Adrenal gland (tissue), 12 donors: Measurements from ENCODE around the gene KAT6B. TPM values are rescaled to one million over a fixed set of nuclear protein-coding genes. Genes with fewer than 3 reads are reported as not detected.

Experiments
- DNase-seq, 7 donors: peaks; one replicate each; pipeline ENCODE4 v3.0.0-alpha.2; 2019 to 2020
- H3K27ac ChIP-seq, 5 donors: fragments of 200-600 bp; sonication (generic) in 4 of 5; 1 replicate in 3 of 5; 2 replicates in 2 of 5; pipeline versions ENCODE4 v1.5.1 to v1.8.0; 2016 to 2020; ENCODE audit warnings: mild to moderate bottlenecking in 1 of 5
- H3K27me3 ChIP-seq: fragments of 200-600 bp; 2 replicates; pipeline ENCODE4 v1.8.0; 2021
- H3K36me3 ChIP-seq, 2 donors: fragments of 200-600 bp; replicated peaks in 1 of 2; 1 replicate in 1 of 2; 2 replicates in 1 of 2; pipeline versions ENCODE4 v1.5.1 to v1.8.0; 2018 to 2022
- H3K4me1 ChIP-seq, 2 donors: fragments of 200-600 bp; replicated peaks in 1 of 2; 1 replicate in 1 of 2; 2 replicates in 1 of 2; pipeline versions ENCODE4 v1.5.1 to v1.8.0; 2018 to 2021
- H3K4me3 ChIP-seq, 4 donors: fragments of 200-600 bp; sonication (generic) in 3 of 4; one replicate each; pipeline ENCODE4 v1.5.1; 2016 to 2018
- H3K9me3 ChIP-seq, 3 donors: fragments of 200-600 bp; sonication (generic) in 1 of 3; replicated peaks in 1 of 3; 1 replicate in 2 of 3; 2 replicates in 1 of 3; pipeline versions ENCODE4 v1.5.1 to v1.8.0; 2016 to 2021
- POLR2A ChIP-seq, 2 donors: fragments of 450-650 bp; IDR thresholded peaks; one replicate each; pipeline ENCODE4 v1.6.1; 2017; ENCODE audit warnings: antibody characterized with exemption in 2 of 2, mild to moderate bottlenecking in 2 of 2, moderate library complexity in 1 of 2
- WGBS, 4 donors: extraction: QIAGEN DNeasy Blood & Tissue Kit in 2 of 4; methylation state at CpG; one replicate each; pipeline versions ENCODE4 v1.1.5 to v1.1.7; 2013 to 2017; 5-methylcytosine and 5-hydroxymethylcytosine counted together
- intact Hi-C, 2 donors: fragments of 100-400 bp; cut with DNase I; formaldehyde crosslinking; loops; one replicate each; pipeline versions ENCODE4 v1.14.1 to v1.15.0; 2022 to 2023
- polyA plus RNA-seq, 3 donors: library from polyadenylated mRNA; stranded (reverse); fragments of 200-250 nt in 2 of 3; fragments of 350-450 nt in 1 of 3; fragmentation: Illumina TruSeq in 1 of 3; extraction: RNeasy Lipid Tissue Mini Kit (QIAGEN cat#74804) in 1 of 3; gene quantifications; one replicate each; pipeline ENCODE4 v1.2.3, GENCODE V29; 2013 to 2014
- total RNA-seq, 9 donors: library from RNA; depleted of rRNA in 4 of 9; stranded (reverse); fragments of >200 nt in 4 of 9; fragments of 120-200 nt in 1 of 9; fragmentation: NEBNext Ultra II Directional in 1 of 9; extraction: Animal tissue kit (Norgen Biotek cat#: 25700) in 1 of 9; gene quantifications; one replicate each; pipeline versions ENCODE4 v1.1.0 to v1.2.4, GENCODE V29; 2013 to 2023
- TF ChIP-seq, protein P1 (sequence below), 6 experiments: fragments of 450-650 bp in 4 of 6; fragments of 200-600 bp in 2 of 6; sonication (generic) in 1 of 6; IDR thresholded peaks; 1 replicate in 5 of 6; 2 replicates in 1 of 6; pipeline versions ENCODE4 v1.5.1 to v1.8.0; 2016 to 2021; ENCODE audit warnings: antibody characterized with exemption in 6 of 6, mild to moderate bottlenecking in 2 of 6, moderate library complexity in 1 of 6
- donor health status: healthy with polysubstance abuse.
- donor health status: Bipolar disorder and iron deficiency.
- donor health status: DM: yes; HTN: yes; CAD: no.
- donor health status: DM: no; HTN: no; CAD: no.
- donor health status: DM: no; HTN: no; CAD: no.
- donor health status: DM: yes; HTN: yes; CAD: no.

KAT6B gene
- total and polyA plus RNA-seq, 12 donors: 6.0 to 50.2 (median 25.8) TPM

DNA sequence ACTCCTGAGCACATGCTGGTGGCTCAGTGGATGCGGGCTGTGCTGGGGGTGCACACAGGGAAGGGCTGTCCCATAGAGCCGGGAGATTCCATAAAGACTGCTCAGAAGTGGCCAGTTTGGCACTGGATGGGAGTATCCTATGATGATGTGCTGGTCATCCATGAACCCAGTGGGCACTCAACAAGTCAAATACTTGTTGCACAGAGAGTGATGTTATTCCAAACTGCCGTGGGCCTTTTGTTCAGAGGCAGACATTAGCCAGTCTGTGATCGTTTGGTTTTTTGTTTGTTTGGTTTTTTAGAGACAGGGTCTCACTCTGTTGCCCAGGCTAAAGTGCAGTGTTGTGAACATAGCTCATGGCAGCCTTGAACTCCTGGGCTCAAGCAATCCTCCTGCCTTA is 254.2 kb downstream of the KAT6B start:
- Histone ChIP-seq H3K9me3 (no peaks in the 10 kb centered on the region), H3K27me3 (no peaks in the 10 kb centered on the region), H3K4me1 (no peaks in the 10 kb centered on the region), H3K36me3 (no peaks in the 10 kb centered on the region), H3K4me3 (no peak overlapping the region), H3K27ac (no peak overlapping the region)
- 89 to 100% (median 94%) methylated on average over 2 to 4 of the region's 4 CpGs for whole genome bisulfite sequencing, 4 donors
- intact Hi-C loops: no loop called here
- no peak for DNase-seq
- no peak for TF ChIP-seq POLR2A (IDR thresholded peaks at IDR 0.05)
- TF ChIP-seq, protein P1, sequence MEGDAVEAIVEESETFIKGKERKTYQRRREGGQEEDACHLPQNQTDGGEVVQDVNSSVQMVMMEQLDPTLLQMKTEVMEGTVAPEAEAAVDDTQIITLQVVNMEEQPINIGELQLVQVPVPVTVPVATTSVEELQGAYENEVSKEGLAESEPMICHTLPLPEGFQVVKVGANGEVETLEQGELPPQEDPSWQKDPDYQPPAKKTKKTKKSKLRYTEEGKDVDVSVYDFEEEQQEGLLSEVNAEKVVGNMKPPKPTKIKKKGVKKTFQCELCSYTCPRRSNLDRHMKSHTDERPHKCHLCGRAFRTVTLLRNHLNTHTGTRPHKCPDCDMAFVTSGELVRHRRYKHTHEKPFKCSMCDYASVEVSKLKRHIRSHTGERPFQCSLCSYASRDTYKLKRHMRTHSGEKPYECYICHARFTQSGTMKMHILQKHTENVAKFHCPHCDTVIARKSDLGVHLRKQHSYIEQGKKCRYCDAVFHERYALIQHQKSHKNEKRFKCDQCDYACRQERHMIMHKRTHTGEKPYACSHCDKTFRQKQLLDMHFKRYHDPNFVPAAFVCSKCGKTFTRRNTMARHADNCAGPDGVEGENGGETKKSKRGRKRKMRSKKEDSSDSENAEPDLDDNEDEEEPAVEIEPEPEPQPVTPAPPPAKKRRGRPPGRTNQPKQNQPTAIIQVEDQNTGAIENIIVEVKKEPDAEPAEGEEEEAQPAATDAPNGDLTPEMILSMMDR (IDR thresholded peaks at IDR 0.05): no peak

DNA sequence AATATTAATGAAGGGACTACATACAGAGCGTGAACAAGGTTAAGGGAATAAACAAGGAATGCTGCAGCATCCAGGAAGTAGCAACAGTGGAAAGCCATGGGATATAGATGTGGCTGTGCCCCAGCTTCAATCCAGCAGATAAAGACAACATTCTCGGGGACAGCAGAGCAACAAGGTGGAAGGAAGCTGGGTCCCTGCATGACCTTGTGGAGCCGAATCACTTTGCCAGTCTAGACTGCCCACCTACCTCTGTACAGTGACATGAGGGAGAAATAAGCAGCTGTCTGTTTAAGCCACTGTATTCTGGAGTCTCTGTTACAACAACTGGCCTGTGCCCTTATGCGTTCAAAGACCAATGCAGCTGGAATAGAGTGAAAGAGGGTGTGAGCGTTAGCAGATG is 255.0 kb downstream of the KAT6B start:
- intact Hi-C loops: no loop called here
- no peaks in the 10 kb centered on the region for H3K36me3 ChIP-seq

More for the DNA sequence above, 255.0 kb downstream of the KAT6B start:
- Histone ChIP-seq H3K27me3 (no peaks in the 10 kb centered on the region), H3K27ac (no peak overlapping the region), H3K4me1 (no peaks in the 10 kb centered on the region), H3K4me3 (no peak overlapping the region), H3K9me3 (no peaks in the 10 kb centered on the region)
- WGBS, 4 donors: 91 to 95% (median 94%) methylated on average over 5 of the region's 5 CpGs
- no peak for TF ChIP-seq POLR2A (IDR thresholded peaks at IDR 0.05)
- TF ChIP-seq, protein P1 (IDR thresholded peaks at IDR 0.05): no peak
- no peak for DNase-seq
